ENCODE results near the gene SHB. TPM values are rescaled to one million over a fixed set of nuclear protein-coding genes. Genes with fewer than 3 reads are reported as not detected.

SHB gene
- total RNA-seq, 2 experiments from 2014 or later, result 2.8 to 3.2 TPM

DNA sequence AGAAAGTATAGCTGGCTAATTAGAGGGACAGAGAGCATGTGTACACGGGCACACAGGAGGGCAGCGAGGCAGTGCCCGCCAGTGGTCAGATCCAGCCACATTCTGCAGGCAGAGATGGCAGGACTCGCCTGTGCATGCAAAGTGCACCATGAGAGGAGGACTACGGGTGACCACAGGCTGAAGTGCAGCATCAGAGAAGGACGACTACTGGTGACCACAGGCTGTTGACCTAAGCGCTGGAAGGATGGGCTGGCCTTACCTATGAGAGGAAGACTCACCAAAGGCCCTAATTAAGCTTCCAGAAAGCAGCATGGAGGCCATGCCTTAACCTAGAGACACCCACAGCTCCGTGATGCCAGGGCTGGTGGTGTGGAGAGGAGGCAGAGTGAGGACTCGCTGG lies 110.9 kb downstream of the SHB start:
- ChIA-PET POLR2A (no interaction called here), CTCF (no interaction called here)
- peaks cover 2% of the 10 kb centered on the region for H3K36me3 Mint-ChIP-seq (ENCODE audit: low read depth)
- H3K4me1 Mint-ChIP-seq (ENCODE audit: low read depth), result peaks cover 25% of the 10 kb centered on the region
- H3K27me3 Mint-ChIP-seq, result no peaks in the 10 kb centered on the region
- H3K9me3 Mint-ChIP-seq, result no peaks in the 10 kb centered on the region
- no peak for DNase-seq
- no peak overlapping the region for H3K27ac Mint-ChIP-seq
- no peak for ATAC-seq
- intact Hi-C loops (cut with micrococcal nuclease), result no loop called here
- H3K4me3 Mint-ChIP-seq, result no peak overlapping the region
- TF ChIP-seq CTCF (IDR thresholded peaks at IDR 0.05), result no peak

DNA sequence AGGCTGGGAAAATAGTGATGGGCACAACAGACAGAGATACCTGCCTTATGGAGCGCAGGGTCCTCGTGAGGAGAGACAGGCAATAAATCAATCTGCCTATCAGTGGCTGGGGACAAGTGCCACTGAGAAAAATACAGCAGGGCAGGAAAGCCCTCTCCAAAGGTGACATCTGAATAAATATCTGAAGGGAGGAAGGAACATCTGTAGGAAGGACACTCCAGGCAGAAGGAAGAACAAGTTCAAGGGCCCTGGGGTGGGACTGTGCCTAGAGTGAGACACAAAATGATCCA lies 111.4 kb downstream of the SHB start:
- Mint-ChIP-seq H3K4me3 (no peak overlapping the region), H3K27ac (no peak overlapping the region), H3K4me1 (ENCODE audit: low read depth) (peaks cover 31% of the 10 kb centered on the region), H3K36me3 (ENCODE audit: low read depth) (peaks cover 2% of the 10 kb centered on the region), H3K27me3 (no peaks in the 10 kb centered on the region), H3K9me3 (no peaks in the 10 kb centered on the region)
- DNase-seq, result no peak
- no peak for ATAC-seq
- intact Hi-C loops (cut with micrococcal nuclease), result no loop called here
- POLR2A ChIA-PET, result no interaction called here
- no peak for TF ChIP-seq CTCF (IDR thresholded peaks at IDR 0.05)
- CTCF ChIA-PET, result no interaction called here

- Mint-ChIP-seq H3K36me3 (ENCODE audit: low read depth) (peaks cover 5% of the 10 kb centered on the region), H3K4me1 (ENCODE audit: low read depth) (peaks cover 35% of the 10 kb centered on the region), H3K27ac (no peak overlapping the region), H3K27me3 (no peaks in the 10 kb centered on the region), H3K9me3 (no peaks in the 10 kb centered on the region), H3K4me3 (no peak overlapping the region)
- ChIA-PET POLR2A (no interaction called here), CTCF (no interaction called here)
- ATAC-seq (no peak), DNase-seq (no peak)
- intact Hi-C loops (cut with micrococcal nuclease), result no loop called here
- no peak for TF ChIP-seq CTCF (IDR thresholded peaks at IDR 0.05)
Observed at GRCh38 chr9:37956904-37957663, 111.9 kb downstream of the SHB start.

GRCh38 chr9:37956423-37956820 lies 112.6 kb downstream of the SHB start:
- ATAC-seq (no peak), DNase-seq (no peak)
- no peak overlapping the region for H3K27ac Mint-ChIP-seq
- intact Hi-C loops (cut with micrococcal nuclease), result no loop called here
- ChIA-PET CTCF (no interaction called here), POLR2A (no interaction called here)
- peaks cover 33% of the 10 kb centered on the region for H3K4me1 Mint-ChIP-seq (ENCODE audit: low read depth)
- no peak for TF ChIP-seq CTCF (IDR thresholded peaks at IDR 0.05)
- H3K9me3 Mint-ChIP-seq, result no peaks in the 10 kb centered on the region
- H3K36me3 Mint-ChIP-seq (ENCODE audit: low read depth), result peaks cover 5% of the 10 kb centered on the region
- no peaks in the 10 kb centered on the region for H3K27me3 Mint-ChIP-seq
- no peak overlapping the region for H3K4me3 Mint-ChIP-seq

- H3K4me3 Mint-ChIP-seq, result no peak overlapping the region
- POLR2A ChIA-PET, result no interaction called here
- ATAC-seq (no peak), DNase-seq (no peak)
- peaks cover 29% of the 10 kb centered on the region for H3K4me1 Mint-ChIP-seq (ENCODE audit: low read depth)
- intact Hi-C loops (cut with micrococcal nuclease), result no loop called here
- no peaks in the 10 kb centered on the region for H3K27me3 Mint-ChIP-seq
- CTCF ChIA-PET, result no interaction called here
- TF ChIP-seq CTCF (IDR thresholded peaks at IDR 0.05), result no peak
- no peak overlapping the region for H3K27ac Mint-ChIP-seq
- no peaks in the 10 kb centered on the region for H3K9me3 Mint-ChIP-seq
- peaks cover 5% of the 10 kb centered on the region for H3K36me3 Mint-ChIP-seq (ENCODE audit: low read depth)
Observed at GRCh38 chr9:37955781-37956422, 113.1 kb downstream of the SHB start.
